Measurements from ENCODE around the gene PTPRN2.

DNA sequence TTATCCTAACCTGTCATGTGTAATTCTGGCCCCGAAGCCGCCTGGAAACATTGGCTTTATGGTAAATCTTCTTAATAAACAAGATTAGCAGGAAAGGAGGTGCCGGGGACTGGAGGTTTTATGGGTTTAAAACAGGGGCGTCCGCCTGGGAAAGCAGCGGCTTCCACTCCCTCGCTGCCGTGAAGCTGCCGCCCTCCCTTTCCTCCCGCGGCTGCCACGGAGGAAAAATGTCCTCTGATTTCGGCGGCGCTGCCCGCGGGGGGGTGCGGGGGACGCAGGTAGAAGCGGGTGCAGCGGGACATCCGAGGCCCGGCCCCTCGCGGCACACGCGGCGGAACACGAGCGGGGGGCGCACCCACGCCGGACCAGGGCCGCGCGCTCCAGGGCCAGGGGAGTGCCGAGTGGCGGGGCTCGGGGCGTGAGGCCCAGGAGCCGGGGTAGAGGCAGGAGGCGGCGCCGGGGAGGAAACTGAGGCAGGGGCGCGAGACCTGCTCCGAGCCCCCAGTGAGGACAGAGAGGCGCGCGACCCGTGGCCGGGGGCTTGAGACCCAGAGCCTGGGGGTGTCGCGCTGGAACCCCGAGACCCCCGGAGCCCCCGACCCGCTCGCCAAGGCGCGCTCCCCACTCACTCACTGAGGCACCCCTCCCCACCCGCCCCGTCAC lies 993 bp downstream of the PTPRN2 start:
- TF ChIP-seq ZFX (IDR thresholded peaks at IDR 0.05) (no peak), SIN3A (IDR thresholded peaks at IDR 0.05; ENCODE audit: low read depth) (no peak), EZH2 (IDR thresholded peaks at IDR 0.05) (no peak), JUND (IDR thresholded peaks at IDR 0.05) (no peak), POLR2AphosphoS5 (IDR thresholded peaks at IDR 0.05; ENCODE audit: low read depth, low read length) (no peak), EGR1 (IDR thresholded peaks at IDR 0.05; ENCODE audit: low read depth) (no peak), POLR2A (IDR thresholded peaks at IDR 0.05; ENCODE audit: borderline replicate concordance, extremely low read depth, insufficient read depth, insufficient read length) (no peak)
- TF ChIP-seq, protein P1, sequence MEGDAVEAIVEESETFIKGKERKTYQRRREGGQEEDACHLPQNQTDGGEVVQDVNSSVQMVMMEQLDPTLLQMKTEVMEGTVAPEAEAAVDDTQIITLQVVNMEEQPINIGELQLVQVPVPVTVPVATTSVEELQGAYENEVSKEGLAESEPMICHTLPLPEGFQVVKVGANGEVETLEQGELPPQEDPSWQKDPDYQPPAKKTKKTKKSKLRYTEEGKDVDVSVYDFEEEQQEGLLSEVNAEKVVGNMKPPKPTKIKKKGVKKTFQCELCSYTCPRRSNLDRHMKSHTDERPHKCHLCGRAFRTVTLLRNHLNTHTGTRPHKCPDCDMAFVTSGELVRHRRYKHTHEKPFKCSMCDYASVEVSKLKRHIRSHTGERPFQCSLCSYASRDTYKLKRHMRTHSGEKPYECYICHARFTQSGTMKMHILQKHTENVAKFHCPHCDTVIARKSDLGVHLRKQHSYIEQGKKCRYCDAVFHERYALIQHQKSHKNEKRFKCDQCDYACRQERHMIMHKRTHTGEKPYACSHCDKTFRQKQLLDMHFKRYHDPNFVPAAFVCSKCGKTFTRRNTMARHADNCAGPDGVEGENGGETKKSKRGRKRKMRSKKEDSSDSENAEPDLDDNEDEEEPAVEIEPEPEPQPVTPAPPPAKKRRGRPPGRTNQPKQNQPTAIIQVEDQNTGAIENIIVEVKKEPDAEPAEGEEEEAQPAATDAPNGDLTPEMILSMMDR (IDR thresholded peaks at IDR 0.05 in 2 of 3, conservative IDR thresholded peaks at IDR 0.05 in 1 of 3; ENCODE audit: borderline replicate concordance in 1 of 3, insufficient read depth in 1 of 3, low read depth in 2 of 3, low read length in 2 of 3) = no peak
- TF ChIP-seq, protein P2, sequence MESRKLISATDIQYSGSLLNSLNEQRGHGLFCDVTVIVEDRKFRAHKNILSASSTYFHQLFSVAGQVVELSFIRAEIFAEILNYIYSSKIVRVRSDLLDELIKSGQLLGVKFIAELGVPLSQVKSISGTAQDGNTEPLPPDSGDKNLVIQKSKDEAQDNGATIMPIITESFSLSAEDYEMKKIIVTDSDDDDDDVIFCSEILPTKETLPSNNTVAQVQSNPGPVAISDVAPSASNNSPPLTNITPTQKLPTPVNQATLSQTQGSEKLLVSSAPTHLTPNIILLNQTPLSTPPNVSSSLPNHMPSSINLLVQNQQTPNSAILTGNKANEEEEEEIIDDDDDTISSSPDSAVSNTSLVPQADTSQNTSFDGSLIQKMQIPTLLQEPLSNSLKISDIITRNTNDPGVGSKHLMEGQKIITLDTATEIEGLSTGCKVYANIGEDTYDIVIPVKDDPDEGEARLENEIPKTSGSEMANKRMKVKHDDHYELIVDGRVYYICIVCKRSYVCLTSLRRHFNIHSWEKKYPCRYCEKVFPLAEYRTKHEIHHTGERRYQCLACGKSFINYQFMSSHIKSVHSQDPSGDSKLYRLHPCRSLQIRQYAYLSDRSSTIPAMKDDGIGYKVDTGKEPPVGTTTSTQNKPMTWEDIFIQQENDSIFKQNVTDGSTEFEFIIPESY (IDR thresholded peaks at IDR 0.05; ENCODE audit: extremely low read depth, insufficient replicate concordance, low read length) = no peak
- TF ChIP-seq, protein P3, sequence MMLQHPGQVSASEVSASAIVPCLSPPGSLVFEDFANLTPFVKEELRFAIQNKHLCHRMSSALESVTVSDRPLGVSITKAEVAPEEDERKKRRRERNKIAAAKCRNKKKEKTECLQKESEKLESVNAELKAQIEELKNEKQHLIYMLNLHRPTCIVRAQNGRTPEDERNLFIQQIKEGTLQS (IDR thresholded peaks at IDR 0.05) = no peak
